Measurements from ENCODE around the gene KLHL12.
"Not testable (repeated sequence)": the region's sequence is repeated elsewhere in the genome, so short reads cannot be mapped to it uniquely, and the experiment has no call there.

The KLHL12 gene

GRCh38 chr1:202945483-202945882, 18.4 kb upstream of the KLHL12 start:
- DNase-seq = no peak

GRCh38 chr1:202944438-202944921, 17.4 kb upstream of the KLHL12 start:
- DNase-seq = no peak

- DNase-seq = no peak
Measured at GRCh38 chr1:202942426-202942825, 15.4 kb upstream of the KLHL12 start.

- no peak for DNase-seq
Measured at GRCh38 chr1:202941372-202941771, 14.3 kb upstream of the KLHL12 start.

- DNase-seq = no peak
Measured at GRCh38 chr1:202940561-202940960, 13.5 kb upstream of the KLHL12 start.

- DNase-seq = no peak
Measured at GRCh38 chr1:202938287-202938925, 11.4 kb upstream of the KLHL12 start.

- DNase-seq = not testable (repeated sequence)
Measured at GRCh38 chr1:202936409-202936808, 9.4 kb upstream of the KLHL12 start.

GRCh38 chr1:202935844-202936243, 8.8 kb upstream of the KLHL12 start:
- DNase-seq = no peak

GRCh38 chr1:202934755-202935154, 7.7 kb upstream of the KLHL12 start:
- DNase-seq = no peak

- DNase-seq = no peak
Measured at GRCh38 chr1:202932476-202932875, 5.4 kb upstream of the KLHL12 start.

GRCh38 chr1:202923533-202923932, 3.5 kb downstream of the KLHL12 start:
- no peak for DNase-seq

GRCh38 chr1:202919615-202920014, 7.4 kb downstream of the KLHL12 start:
- DNase-seq = no peak

- DNase-seq = no peak
Measured at GRCh38 chr1:202915146-202915545, 11.9 kb downstream of the KLHL12 start.

GRCh38 chr1:202912476-202912875, 14.6 kb downstream of the KLHL12 start:
- DNase-seq = peak in 1 of 5 experiments; percentile 32

GRCh38 chr1:202909494-202909893, 17.5 kb downstream of the KLHL12 start:
- DNase-seq = no peak

GRCh38 chr1:202908998-202909397, 18.0 kb downstream of the KLHL12 start:
- no peak for DNase-seq

- DNase-seq = no peak
Measured at GRCh38 chr1:202905331-202905730, 21.7 kb downstream of the KLHL12 start.

- DNase-seq = not testable (repeated sequence)
Measured at GRCh38 chr1:202903808-202904207, 23.2 kb downstream of the KLHL12 start.

- no peak for DNase-seq
Measured at GRCh38 chr1:202901555-202901954, 25.5 kb downstream of the KLHL12 start.

GRCh38 chr1:202892501-202892900, 34.5 kb downstream of the KLHL12 start:
- DNase-seq = no peak

- no peak for DNase-seq
Measured at GRCh38 chr1:202890392-202890791, 36.6 kb downstream of the KLHL12 start.

GRCh38 chr1:202888531-202889360, 38.3 kb downstream of the KLHL12 start, which contains the start of gene RABIF:
Gene RABIF (minus strand): TSS chr1:202889149. CDS start chr1:202889098, 51 bp downstream.
- peak; percentile 92 to 97 (median 95) for DNase-seq

- peak in 1 of 5 experiments; percentile 2 for DNase-seq
Measured at GRCh38 chr1:202888221-202888530, 38.9 kb downstream of the KLHL12 start.

- DNase-seq = no peak
Measured at GRCh38 chr1:202880961-202881460, 46.0 kb downstream of the KLHL12 start.

All from T-helper 2 cell (primary cell).